C4-2B (cell line): ENCODE results near the gene CFAP77.

ENCODE experiments used
- CTCF ChIP-seq: fragments of 450-650 bp; conservative IDR thresholded peaks from 2 replicates; pipeline ENCODE4 v1.5.1; 2017; ENCODE audit warnings: mild to moderate bottlenecking
- ZFX ChIP-seq: fragments of 450-650 bp; IDR thresholded peaks from 2 replicates; pipeline ENCODE4 v1.6.1; 2017

GRCh38 chr9:132482196-132482813 lies 72.3 kb downstream of the CFAP77 start:
- no peak for TF ChIP-seq CTCF
- TF ChIP-seq ZFX: no peak
